PFSK-1 (cell line): ENCODE results near the gene USP16.

Experiments used
- POLR2AphosphoS5 ChIP-seq: IDR thresholded peaks from 2 replicates; pipeline ENCODE4 v1.6.1; 2012; ENCODE audit warnings: low read depth, mild to moderate bottlenecking, control low read depth, low read length, moderate library complexity
- SIN3A ChIP-seq: IDR thresholded peaks from 2 replicates; pipeline ENCODE4 v1.6.1; 2012; ENCODE audit warnings: mild to moderate bottlenecking, low read length, moderate library complexity, borderline replicate concordance; ENCODE audit not compliant: insufficient read depth
- TAF1 ChIP-seq: IDR thresholded peaks from 2 replicates; pipeline ENCODE4 v1.6.1; 2012; ENCODE audit warnings: low read length, control low read depth, borderline replicate concordance; ENCODE audit not compliant: insufficient read depth
- TF ChIP-seq, protein P1 (sequence below), 2 experiments: IDR thresholded peaks; 2 replicates each; pipeline versions ENCODE4 v1.6.1 to v1.8.0; 2011 to 2012; ENCODE audit warnings: low read depth in 2 of 2, low read length in 2 of 2, control low read depth in 1 of 2, inconsistent platforms in 1 of 2, mild to moderate bottlenecking in 1 of 2, moderate library complexity in 1 of 2; ENCODE audit not compliant: insufficient read depth in 1 of 2

DNA sequence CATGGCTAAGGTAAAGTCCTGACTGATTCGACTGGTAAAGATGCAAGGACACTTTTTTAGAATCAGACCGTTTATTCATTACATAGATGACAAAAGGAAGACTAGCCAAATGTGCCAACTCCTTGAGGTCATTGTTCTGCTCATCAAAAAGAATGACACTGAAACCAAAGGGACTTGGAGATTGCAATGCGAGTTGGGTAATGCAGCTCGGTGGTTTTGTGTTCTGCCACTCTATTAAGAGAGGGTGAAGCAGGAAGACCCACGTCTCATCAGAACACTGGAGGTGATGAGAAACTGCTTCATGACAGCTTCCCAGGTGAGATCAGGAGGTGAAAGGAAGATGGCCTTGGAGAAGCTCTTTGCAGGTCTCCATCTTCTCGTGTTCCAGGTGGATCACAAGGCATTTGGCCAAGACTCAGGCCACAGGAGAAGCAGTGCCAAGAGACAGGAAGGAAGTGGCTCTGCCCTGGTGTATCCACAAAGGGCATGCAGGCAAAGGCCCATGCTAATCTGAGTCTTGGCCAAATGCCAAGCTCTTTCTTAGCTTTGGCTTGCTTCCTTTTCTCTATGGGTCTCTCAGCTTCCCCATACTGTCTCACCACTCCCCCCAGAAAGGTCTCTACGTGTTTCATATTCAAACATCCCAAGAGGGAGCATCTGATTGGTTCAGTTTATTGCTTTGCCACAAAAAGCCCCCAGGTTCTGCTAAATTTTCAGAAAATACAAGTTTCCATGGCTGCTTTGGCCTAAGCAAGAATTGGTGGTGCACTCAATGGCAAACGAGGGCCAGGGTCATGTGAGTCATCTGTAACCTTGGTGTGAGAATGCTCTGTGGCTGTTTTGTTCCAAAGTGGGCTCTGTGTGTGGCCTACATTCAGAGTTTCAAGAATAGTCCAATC lies 54.6 kb downstream of the USP16 start:
- TF ChIP-seq TAF1 (no peak), SIN3A (no peak), POLR2AphosphoS5 (no peak)
- TF ChIP-seq, protein P1, sequence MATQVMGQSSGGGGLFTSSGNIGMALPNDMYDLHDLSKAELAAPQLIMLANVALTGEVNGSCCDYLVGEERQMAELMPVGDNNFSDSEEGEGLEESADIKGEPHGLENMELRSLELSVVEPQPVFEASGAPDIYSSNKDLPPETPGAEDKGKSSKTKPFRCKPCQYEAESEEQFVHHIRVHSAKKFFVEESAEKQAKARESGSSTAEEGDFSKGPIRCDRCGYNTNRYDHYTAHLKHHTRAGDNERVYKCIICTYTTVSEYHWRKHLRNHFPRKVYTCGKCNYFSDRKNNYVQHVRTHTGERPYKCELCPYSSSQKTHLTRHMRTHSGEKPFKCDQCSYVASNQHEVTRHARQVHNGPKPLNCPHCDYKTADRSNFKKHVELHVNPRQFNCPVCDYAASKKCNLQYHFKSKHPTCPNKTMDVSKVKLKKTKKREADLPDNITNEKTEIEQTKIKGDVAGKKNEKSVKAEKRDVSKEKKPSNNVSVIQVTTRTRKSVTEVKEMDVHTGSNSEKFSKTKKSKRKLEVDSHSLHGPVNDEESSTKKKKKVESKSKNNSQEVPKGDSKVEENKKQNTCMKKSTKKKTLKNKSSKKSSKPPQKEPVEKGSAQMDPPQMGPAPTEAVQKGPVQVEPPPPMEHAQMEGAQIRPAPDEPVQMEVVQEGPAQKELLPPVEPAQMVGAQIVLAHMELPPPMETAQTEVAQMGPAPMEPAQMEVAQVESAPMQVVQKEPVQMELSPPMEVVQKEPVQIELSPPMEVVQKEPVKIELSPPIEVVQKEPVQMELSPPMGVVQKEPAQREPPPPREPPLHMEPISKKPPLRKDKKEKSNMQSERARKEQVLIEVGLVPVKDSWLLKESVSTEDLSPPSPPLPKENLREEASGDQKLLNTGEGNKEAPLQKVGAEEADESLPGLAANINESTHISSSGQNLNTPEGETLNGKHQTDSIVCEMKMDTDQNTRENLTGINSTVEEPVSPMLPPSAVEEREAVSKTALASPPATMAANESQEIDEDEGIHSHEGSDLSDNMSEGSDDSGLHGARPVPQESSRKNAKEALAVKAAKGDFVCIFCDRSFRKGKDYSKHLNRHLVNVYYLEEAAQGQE (IDR thresholded peaks at IDR 0.05; ENCODE audit: insufficient read depth in 1 of 2, low read depth in 2 of 2, low read length in 2 of 2), result no peak
